ENCODE measurements around the gene CTLA4.

Gene CTLA4

GRCh38 chr2:203893401-203893800 is 25.8 kb downstream of the CTLA4 start:
- no peak for DNase-seq

GRCh38 chr2:203893840-203894239 is 26.3 kb downstream of the CTLA4 start:
- DNase-seq, result no peak

- no peak for DNase-seq
Measured at GRCh38 chr2:203894262-203894661, 26.7 kb downstream of the CTLA4 start.

- DNase-seq, result no peak
Measured at GRCh38 chr2:203897544-203897943, 30.0 kb downstream of the CTLA4 start.

- no peak for DNase-seq
Measured at GRCh38 chr2:203898657-203899056, 31.1 kb downstream of the CTLA4 start.

GRCh38 chr2:203900253-203900652 is 32.7 kb downstream of the CTLA4 start:
- no peak for DNase-seq

GRCh38 chr2:203904022-203904421 is 36.5 kb downstream of the CTLA4 start:
- DNase-seq, result no peak

- no peak for DNase-seq
Measured at GRCh38 chr2:203905656-203906055, 38.1 kb downstream of the CTLA4 start.

GRCh38 chr2:203908066-203908796 is 40.7 kb downstream of the CTLA4 start:
- no peak for DNase-seq

- no peak for DNase-seq
Measured at GRCh38 chr2:203908797-203909185, 41.2 kb downstream of the CTLA4 start.

GRCh38 chr2:203909261-203909967 is 41.8 kb downstream of the CTLA4 start:
- peak; percentile 5 for DNase-seq

- DNase-seq, result no peak
Measured at GRCh38 chr2:203909974-203910373, 42.4 kb downstream of the CTLA4 start.

- no peak for DNase-seq
Measured at GRCh38 chr2:203913947-203914346, 46.4 kb downstream of the CTLA4 start.

GRCh38 chr2:203914546-203915182 is 47.1 kb downstream of the CTLA4 start:
- no peak for DNase-seq

GRCh38 chr2:203915256-203915655 is 47.7 kb downstream of the CTLA4 start:
- no peak for DNase-seq

GRCh38 chr2:203916756-203917155 is 49.2 kb downstream of the CTLA4 start:
- no peak for DNase-seq

GRCh38 chr2:203918264-203918663 is 50.7 kb downstream of the CTLA4 start:
- DNase-seq, result no peak

GRCh38 chr2:203918839-203919238 is 51.3 kb downstream of the CTLA4 start:
- DNase-seq, result no peak
